SK-N-SH (cell line): ENCODE measurements around the gene CDC123. TPM values are rescaled to one million over a fixed set of nuclear protein-coding genes. Genes with fewer than 3 reads are reported as not detected.

Experiments
- CTCF ChIA-PET: fragments of 300-600, 350-600 bp; formaldehyde crosslinking; extraction: SDS; loops from one replicate; lab custom pipeline; 2021; lab: Yijun Ruan, JAX
- POLR2A ChIA-PET: fragments of 350-600 bp; sonication (Branson Sonifier 250); formaldehyde crosslinking; extraction: SDS; loops from one replicate; lab custom pipeline; 2020; ENCODE audit warnings: antibody characterized with exemption, inconsistent platforms; lab: Yijun Ruan, JAX
- DNase-seq: peaks from one replicate; pipeline ENCODE4 v3.0.0; 2012
- H2AFZ ChIP-seq: fragments of 200-600 bp; sonication (generic); 2 replicates; pipeline ENCODE4 v1.8.1; 2016; ENCODE audit warnings: antibody characterized with exemption, mild to moderate bottlenecking, low read depth
- H3F3A ChIP-seq: fragments of 200-600 bp; sonication (generic); replicated peaks from 2 replicates; pipeline ENCODE3; 2016; ENCODE audit warnings: antibody characterized with exemption, mild to moderate bottlenecking; ENCODE audit not compliant: insufficient read depth
- H3K27ac ChIP-seq, 2 experiments: fragments of 200-500 bp in 1 of 2; fragments of 200-600 bp in 1 of 2; sonication (Bioruptor generic) in 1 of 2; sonication (generic), shearing (Covaris generic) in 1 of 2; 2 replicates each; pipeline versions ENCODE4 v1.5.1 to v1.6.1; 2014 to 2016; ENCODE audit warnings: low read depth in 2 of 2, inconsistent platforms in 1 of 2, low read length in 1 of 2, mild to moderate bottlenecking in 1 of 2, mixed read lengths in 1 of 2
- H3K27me3 ChIP-seq: fragments of 200-600 bp; sonication (generic), shearing (Covaris generic); 2 replicates; pipeline ENCODE4 v1.6.1; 2016; ENCODE audit warnings: mixed run types; ENCODE audit not compliant: insufficient read depth
- H3K36me3 ChIP-seq, 2 experiments: fragments of 200-500 bp in 1 of 2; fragments of 200-600 bp in 1 of 2; sonication (Bioruptor generic) in 1 of 2; sonication (generic) in 1 of 2; replicated peaks in 1 of 2; 2 replicates each; pipeline versions ENCODE3 to v1.5.1; 2014 to 2016; ENCODE audit warnings: low read length in 1 of 2, mild to moderate bottlenecking in 1 of 2; ENCODE audit not compliant: insufficient read depth in 2 of 2, control insufficient read depth in 1 of 2
- H3K4me1 ChIP-seq, 2 experiments: fragments of 200-500 bp in 1 of 2; fragments of 200-600 bp in 1 of 2; sonication (Bioruptor generic) in 1 of 2; sonication (generic), shearing (Covaris generic) in 1 of 2; 2 replicates each; pipeline versions ENCODE4 v1.5.1 to v1.6.1; 2014 to 2016; ENCODE audit warnings: low read depth in 1 of 2, low read length in 1 of 2, mixed run types in 1 of 2; ENCODE audit not compliant: insufficient read depth in 2 of 2, control insufficient read depth in 1 of 2
- H3K4me2 ChIP-seq: fragments of 200-600 bp; sonication (generic), shearing (Covaris generic); 2 replicates; pipeline ENCODE4 v1.6.1; 2017; ENCODE audit warnings: mixed run types
- H3K4me3 ChIP-seq, 2 experiments: fragments of 200-500 bp in 1 of 2; fragments of 200-600 bp in 1 of 2; sonication (Bioruptor generic) in 1 of 2; sonication (generic), shearing (Covaris generic) in 1 of 2; 2 replicates each; pipeline versions ENCODE4 v1.5.1 to v1.8.1; 2014 to 2016; ENCODE audit warnings: low read depth in 2 of 2, inconsistent platforms in 1 of 2, low read length in 1 of 2, mild to moderate bottlenecking in 1 of 2, mixed read lengths in 1 of 2, moderate library complexity in 1 of 2
- H3K79me2 ChIP-seq: fragments of 200-600 bp; sonication (generic); 2 replicates; pipeline ENCODE4 v1.8.1; 2017; ENCODE audit warnings: mild to moderate bottlenecking; ENCODE audit not compliant: insufficient read depth
- H3K9ac ChIP-seq: fragments of 200-600 bp; sonication (generic); 2 replicates; pipeline ENCODE4 v1.6.1; 2017; ENCODE audit warnings: mixed run types
- H3K9me2 ChIP-seq: fragments of 200-600 bp; sonication (generic); 2 replicates; pipeline ENCODE4 v1.6.1; 2017; ENCODE audit warnings: mixed run types
- H3K9me3 ChIP-seq: fragments of 200-600 bp; sonication (generic); 2 replicates; pipeline ENCODE4 v1.6.1; 2017; ENCODE audit warnings: mixed run types, mild to moderate bottlenecking, moderate library complexity
- H4K20me1 ChIP-seq: fragments of 200-600 bp; sonication (generic); 2 replicates; pipeline ENCODE4 v1.6.1; 2017; ENCODE audit warnings: mild to moderate bottlenecking, mixed run types; ENCODE audit not compliant: insufficient read depth
- CHD2 ChIP-seq: fragments of 150-350 bp; IDR thresholded peaks from 2 replicates; pipeline ENCODE4 v1.6.1; 2018; ENCODE audit warnings: low read length; ENCODE audit not compliant: partially characterized antibody
- EP300 ChIP-seq, 2 experiments: IDR thresholded peaks; 2 replicates each; pipeline versions ENCODE4 v1.4.0 to v1.6.1; 2012; ENCODE audit warnings: borderline replicate concordance in 1 of 2, low read depth in 1 of 2, low read length in 1 of 2
- FOSL2 ChIP-seq: IDR thresholded peaks from 2 replicates; pipeline ENCODE4 v1.4.0; 2012; ENCODE audit warnings: low read depth, mild to moderate bottlenecking, moderate library complexity, borderline replicate concordance
- FOXJ3 ChIP-seq: sonication (generic); formaldehyde crosslinking; IDR thresholded peaks from 2 replicates; pipeline ENCODE4 v1.5.1; 2020; ENCODE audit warnings: mild to moderate bottlenecking, missing genetic modification reagents
- FOXM1 ChIP-seq: IDR thresholded peaks from 2 replicates; pipeline ENCODE4 v1.4.0; 2012; ENCODE audit warnings: low read depth, mild to moderate bottlenecking
- GABPA ChIP-seq: IDR thresholded peaks from 2 replicates; pipeline ENCODE4 v1.4.0; 2012; ENCODE audit warnings: low read depth, mild to moderate bottlenecking
- GATA2 ChIP-seq: sonication (generic); formaldehyde crosslinking; IDR thresholded peaks from 2 replicates; pipeline ENCODE4 v1.5.0; 2020; ENCODE audit warnings: mild to moderate bottlenecking, missing genetic modification reagents
- IRF3 ChIP-seq: fragments of 150-350 bp; IDR thresholded peaks from 2 replicates; pipeline ENCODE4 v1.6.1; 2016; ENCODE audit warnings: mild to moderate bottlenecking, low read depth, low read length
- NFIC ChIP-seq: IDR thresholded peaks from 2 replicates; pipeline ENCODE4 v1.4.0; 2012; ENCODE audit warnings: borderline replicate concordance
- NRF1 ChIP-seq: IDR thresholded peaks from 2 replicates; pipeline ENCODE4 v1.6.1; 2012; ENCODE audit warnings: low read depth, mild to moderate bottlenecking, low read length
- PBX3 ChIP-seq: IDR thresholded peaks from 2 replicates; pipeline ENCODE4; 2012
- RAD21 ChIP-seq: IDR thresholded peaks from 2 replicates; pipeline ENCODE4 v1.6.1; 2012; ENCODE audit warnings: mild to moderate bottlenecking, low read length
- RCOR1 ChIP-seq: fragments of 150-350 bp; IDR thresholded peaks from 2 replicates; pipeline ENCODE4 v1.6.1; 2017; ENCODE audit warnings: antibody characterized with exemption, low read length
- REST ChIP-seq: IDR thresholded peaks from 2 replicates; pipeline ENCODE4 v1.6.1; 2012; ENCODE audit warnings: mild to moderate bottlenecking, low read depth, low read length, moderate library complexity
- RFX5 ChIP-seq: IDR thresholded peaks from 2 replicates; pipeline ENCODE4 v1.6.1; 2012; ENCODE audit warnings: mild to moderate bottlenecking, improper control_type of control experiment, low read length
- RXRA ChIP-seq: IDR thresholded peaks from 2 replicates; pipeline ENCODE4 v1.4.0; 2012; ENCODE audit warnings: low read depth, mild to moderate bottlenecking, borderline replicate concordance
- SIN3A ChIP-seq: IDR thresholded peaks from 2 replicates; pipeline ENCODE4 v1.6.1; 2012; ENCODE audit warnings: low read depth, mild to moderate bottlenecking, low read length, moderate library complexity, borderline replicate concordance
- SMC3 ChIP-seq: IDR thresholded peaks from 2 replicates; pipeline ENCODE4 v1.6.1; 2012; ENCODE audit warnings: low read depth, low read length, improper control_type of control experiment
- USF1 ChIP-seq: IDR thresholded peaks from 2 replicates; pipeline ENCODE4 v1.4.0; 2012; ENCODE audit warnings: low read depth, borderline replicate concordance
- YY1 ChIP-seq: IDR thresholded peaks from 2 replicates; pipeline ENCODE4 v1.4.0; 2012; ENCODE audit warnings: low read depth, mild to moderate bottlenecking
- WGBS: methylation state at CpG from one replicate; pipeline ENCODE4 v1.1.6; 2017; ENCODE audit warnings: low lambda C conversion rate; 5-methylcytosine and 5-hydroxymethylcytosine counted together
- polyA plus RNA-seq, 3 experiments: library from polyadenylated mRNA; depleted of rRNA; stranded (reverse); fragments of >200 nt; gene quantifications; 2 replicates each; pipeline ENCODE4 v1.2.3, GENCODE V29; 2012

Gene CDC123
- polyA plus RNA-seq, 1 of the 3 experiments (the other 2 are of a cell fraction), result 139 TPM

- peak overlapping the region; percentile 94 for H2AFZ ChIP-seq
- H3K9me3 ChIP-seq, result no peaks in the 10 kb centered on the region
- peak overlapping the region; percentile 92 for H3K9ac ChIP-seq
- CTCF ChIA-PET, result interaction anchor here (1.1 to 9.1 kb wide), 6 partner anchors 20 to 171 kb away, joined by 3 to 78 read pairs (median 4); no protein-coding TSS in a partner anchor
- peaks cover 5% of the 10 kb centered on the region for H3F3A ChIP-seq
- POLR2A ChIA-PET, result interaction anchor here (0.7 kb wide), 1 partner anchor 552 kb away, joined by 3 read pairs; no protein-coding TSS in a partner anchor
- H3K4me2 ChIP-seq, result peak overlapping the region; percentile 92
- peak overlapping the region; percentile 92 to 98 for H3K4me3 ChIP-seq
- no peaks in the 10 kb centered on the region for H3K27me3 ChIP-seq
- peaks cover 6% of the 10 kb centered on the region; the same call in 1 of the 2 replicates for H4K20me1 ChIP-seq
- H3K9me2 ChIP-seq, result no peaks in the 10 kb centered on the region
- peaks cover 0 to 10% of the 10 kb centered on the region in 2 experiments; a peak in 3 of 4 replicates for H3K4me1 ChIP-seq
- no peak for DNase-seq
- H3K79me2 ChIP-seq, result peaks cover 97% of the 10 kb centered on the region
- H3K27ac ChIP-seq, result peak overlapping the region; percentile 94 to 96
- no peak for TF ChIP-seq FOXJ3 (CRISPR knock-in tag)
- WGBS, result 3% methylated on average over 12 of the region's 12 CpGs
- H3K36me3 ChIP-seq, result peaks cover 18 to 28% of the 10 kb centered on the region in 2 experiments
Observed at GRCh38 chr10:12195281-12195602, 746 bp upstream of the CDC123 start.

- Histone ChIP-seq H3K4me1 (peaks cover 0 to 10% of the 10 kb centered on the region in 2 experiments; a peak in 3 of 4 replicates), H3K4me3 (peak overlapping the region; percentile 92 to 98), H4K20me1 (peaks cover 18% of the 10 kb centered on the region; the same call in 1 of the 2 replicates), H3K79me2 (peaks cover 97% of the 10 kb centered on the region), H3F3A (peaks cover 5% of the 10 kb centered on the region), H3K9me2 (no peaks in the 10 kb centered on the region), H3K4me2 (peak overlapping the region; percentile 92), H3K27ac (peak overlapping the region; percentile 94 to 96), H3K27me3 (no peaks in the 10 kb centered on the region), H2AFZ (peak overlapping the region; percentile 94), H3K9ac (peak overlapping the region; percentile 92), H3K9me3 (no peaks in the 10 kb centered on the region), H3K36me3 (peaks cover 27 to 34% of the 10 kb centered on the region in 2 experiments)
- no peak for DNase-seq
- ChIA-PET POLR2A (interaction anchor here (0.7 to 0.9 kb wide), 2 partner anchors 19 to 1512 kb away, joined by 3 read pairs; no protein-coding TSS in a partner anchor), CTCF (interaction anchor here (1.0 to 9.1 kb wide), 2 partner anchors 18 to 210 kb away, joined by 4 to 78 read pairs; no protein-coding TSS in a partner anchor)
- WGBS, result 4% methylated on average over 15 of the region's 15 CpGs
- no peak for TF ChIP-seq GATA2 (CRISPR knock-in tag)
- TF ChIP-seq USF1, result no peak
- TF ChIP-seq EP300 (IDR thresholded peaks at IDR 0.05; ENCODE audit: borderline replicate concordance in 1 of 2, low read depth in 1 of 2, low read length in 1 of 2), result no peak
- no peak for TF ChIP-seq NRF1
- no peak for TF ChIP-seq RXRA
- no peak for TF ChIP-seq PBX3
- no peak for TF ChIP-seq REST
- TF ChIP-seq RCOR1, result no peak
- no peak for TF ChIP-seq SIN3A
- TF ChIP-seq FOXM1, result no peak
- TF ChIP-seq YY1, result no peak
- TF ChIP-seq RAD21, result no peak
- no peak for TF ChIP-seq CHD2
- TF ChIP-seq NFIC, result no peak
- no peak for TF ChIP-seq GABPA
- no peak for TF ChIP-seq SMC3
- TF ChIP-seq IRF3, result no peak
- TF ChIP-seq FOSL2, result no peak
- TF ChIP-seq RFX5, result no peak
Observed at GRCh38 chr10:12196531-12197211, 683 bp downstream of the CDC123 start.
